PFSK-1 (cell line): ENCODE data around the gene ZFP62.

ENCODE experiments used
- FOXP2 ChIP-seq: optimal IDR thresholded peaks from 2 replicates; pipeline ENCODE3; 2011; ENCODE audit warnings: borderline replicate concordance, control low read depth, inconsistent platforms; ENCODE audit not compliant: insufficient read depth; ENCODE audit errors: extremely low read length, extremely low read depth
- POLR2AphosphoS5 ChIP-seq: IDR thresholded peaks from 2 replicates; pipeline ENCODE4 v1.6.1; 2012; ENCODE audit warnings: low read depth, mild to moderate bottlenecking, control low read depth, low read length, moderate library complexity
- SIN3A ChIP-seq: IDR thresholded peaks from 2 replicates; pipeline ENCODE4 v1.6.1; 2012; ENCODE audit warnings: mild to moderate bottlenecking, low read length, moderate library complexity, borderline replicate concordance; ENCODE audit not compliant: insufficient read depth
- TF ChIP-seq, protein P1 (sequence below), 2 experiments: IDR thresholded peaks; 2 replicates each; pipeline versions ENCODE4 v1.6.1 to v1.8.0; 2011 to 2012; ENCODE audit warnings: low read depth in 2 of 2, low read length in 2 of 2, control low read depth in 1 of 2, inconsistent platforms in 1 of 2, mild to moderate bottlenecking in 1 of 2, moderate library complexity in 1 of 2; ENCODE audit not compliant: insufficient read depth in 1 of 2

DNA sequence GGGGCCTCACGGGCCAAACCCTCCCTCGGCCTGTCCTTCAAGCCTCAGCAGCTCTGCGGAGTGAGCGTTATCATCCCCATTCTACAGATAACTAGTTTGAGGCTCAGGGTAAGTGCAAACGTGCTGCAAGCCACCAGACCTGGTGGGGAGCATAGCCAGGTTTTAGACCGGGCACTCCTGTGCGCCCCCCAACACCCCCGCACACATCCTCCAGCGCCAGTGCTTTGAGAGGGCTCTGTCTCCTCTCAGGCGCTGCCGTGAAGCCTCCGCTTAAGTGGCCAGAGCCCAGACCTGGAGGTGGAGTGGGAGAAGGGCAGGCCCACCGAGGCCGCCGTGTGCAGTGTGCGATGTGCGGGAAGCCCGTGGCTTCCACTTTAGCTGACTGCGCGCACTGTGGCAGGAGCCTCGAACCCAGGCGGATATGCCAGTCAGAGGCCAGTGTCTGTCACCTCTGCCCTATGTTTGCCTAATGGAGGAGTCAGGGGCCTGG lies 56.9 kb downstream of the ZFP62 start:
- TF ChIP-seq FOXP2, result no peak
- TF ChIP-seq SIN3A, result no peak
- no peak for TF ChIP-seq POLR2AphosphoS5
- TF ChIP-seq, protein P1, sequence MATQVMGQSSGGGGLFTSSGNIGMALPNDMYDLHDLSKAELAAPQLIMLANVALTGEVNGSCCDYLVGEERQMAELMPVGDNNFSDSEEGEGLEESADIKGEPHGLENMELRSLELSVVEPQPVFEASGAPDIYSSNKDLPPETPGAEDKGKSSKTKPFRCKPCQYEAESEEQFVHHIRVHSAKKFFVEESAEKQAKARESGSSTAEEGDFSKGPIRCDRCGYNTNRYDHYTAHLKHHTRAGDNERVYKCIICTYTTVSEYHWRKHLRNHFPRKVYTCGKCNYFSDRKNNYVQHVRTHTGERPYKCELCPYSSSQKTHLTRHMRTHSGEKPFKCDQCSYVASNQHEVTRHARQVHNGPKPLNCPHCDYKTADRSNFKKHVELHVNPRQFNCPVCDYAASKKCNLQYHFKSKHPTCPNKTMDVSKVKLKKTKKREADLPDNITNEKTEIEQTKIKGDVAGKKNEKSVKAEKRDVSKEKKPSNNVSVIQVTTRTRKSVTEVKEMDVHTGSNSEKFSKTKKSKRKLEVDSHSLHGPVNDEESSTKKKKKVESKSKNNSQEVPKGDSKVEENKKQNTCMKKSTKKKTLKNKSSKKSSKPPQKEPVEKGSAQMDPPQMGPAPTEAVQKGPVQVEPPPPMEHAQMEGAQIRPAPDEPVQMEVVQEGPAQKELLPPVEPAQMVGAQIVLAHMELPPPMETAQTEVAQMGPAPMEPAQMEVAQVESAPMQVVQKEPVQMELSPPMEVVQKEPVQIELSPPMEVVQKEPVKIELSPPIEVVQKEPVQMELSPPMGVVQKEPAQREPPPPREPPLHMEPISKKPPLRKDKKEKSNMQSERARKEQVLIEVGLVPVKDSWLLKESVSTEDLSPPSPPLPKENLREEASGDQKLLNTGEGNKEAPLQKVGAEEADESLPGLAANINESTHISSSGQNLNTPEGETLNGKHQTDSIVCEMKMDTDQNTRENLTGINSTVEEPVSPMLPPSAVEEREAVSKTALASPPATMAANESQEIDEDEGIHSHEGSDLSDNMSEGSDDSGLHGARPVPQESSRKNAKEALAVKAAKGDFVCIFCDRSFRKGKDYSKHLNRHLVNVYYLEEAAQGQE (IDR thresholded peaks at IDR 0.05; ENCODE audit: insufficient read depth in 1 of 2, low read depth in 2 of 2, low read length in 2 of 2), result no peak
